GM23248 (cell line): Measurements from ENCODE around the gene ANAPC7. TPM values are rescaled to one million over a fixed set of nuclear protein-coding genes. Genes with fewer than 3 reads are reported as not detected.
"Not testable (repeated sequence)": the region's sequence is repeated elsewhere in the genome, so short reads cannot be mapped to it uniquely, and the experiment has no call there.

Source experiments
- DNase-seq: peaks from one replicate; pipeline ENCODE4 v3.0.0-alpha.2; 2015
- H2AFZ ChIP-seq: fragments of 200-600 bp; sonication (generic); 2 replicates; pipeline ENCODE4 v1.6.1; 2016; ENCODE audit warnings: antibody characterized with exemption
- H3F3A ChIP-seq: fragments of 200-600 bp; sonication (generic); 2 replicates; pipeline ENCODE4 v1.6.1; 2016; ENCODE audit warnings: mild to moderate bottlenecking, antibody characterized with exemption, mixed run types; ENCODE audit not compliant: insufficient read depth
- H3K27ac ChIP-seq: fragments of 200-600 bp; sonication (generic); 2 replicates; pipeline ENCODE4 v1.5.1; 2016; ENCODE audit warnings: mild to moderate bottlenecking
- H3K27me3 ChIP-seq: fragments of 200-600 bp; sonication (generic); replicated peaks from 2 replicates; pipeline ENCODE4 v1.6.1; 2016; ENCODE audit warnings: mild to moderate bottlenecking; ENCODE audit not compliant: insufficient read depth
- H3K36me3 ChIP-seq: fragments of 200-600 bp; sonication (generic); 2 replicates; pipeline ENCODE4 v1.6.1; 2016; ENCODE audit warnings: low read depth, mild to moderate bottlenecking
- H3K4me1 ChIP-seq: fragments of 200-600 bp; sonication (generic); 2 replicates; pipeline ENCODE4 v1.6.1; 2016; ENCODE audit warnings: mild to moderate bottlenecking; ENCODE audit not compliant: insufficient read depth
- H3K4me2 ChIP-seq: fragments of 200-600 bp; sonication (generic); one replicate; pipeline ENCODE4 v1.6.1; 2016; ENCODE audit warnings: mild to moderate bottlenecking; ENCODE audit not compliant: unreplicated experiment
- H3K4me3 ChIP-seq: fragments of 200-600 bp; sonication (generic); 2 replicates; pipeline ENCODE4 v1.5.1; 2016; ENCODE audit warnings: mild to moderate bottlenecking
- H3K79me2 ChIP-seq: fragments of 200-600 bp; sonication (generic); 2 replicates; pipeline ENCODE4 v1.6.1; 2016; ENCODE audit warnings: mild to moderate bottlenecking; ENCODE audit not compliant: insufficient read depth
- H3K9ac ChIP-seq: fragments of 200-600 bp; sonication (generic); 2 replicates; pipeline ENCODE4 v1.6.1; 2016; ENCODE audit warnings: mild to moderate bottlenecking
- H3K9me2 ChIP-seq: fragments of 200-600 bp; sonication (generic); 2 replicates; pipeline ENCODE4 v1.6.1; 2016; ENCODE audit warnings: mixed run types, mild to moderate bottlenecking, moderate library complexity; ENCODE audit not compliant: insufficient read depth
- H3K9me3 ChIP-seq: fragments of 200-600 bp; sonication (generic); one replicate; pipeline ENCODE4 v1.6.1; 2017; ENCODE audit warnings: low read depth
- H4K20me1 ChIP-seq: fragments of 200-600 bp; sonication (generic); 2 replicates; pipeline ENCODE4 v1.6.0; 2016; ENCODE audit not compliant: insufficient read depth
- EZH2 ChIP-seq: fragments of 200-600 bp; sonication (generic); IDR thresholded peaks from 2 replicates; pipeline ENCODE4 v1.6.1; 2018; ENCODE audit warnings: antibody characterized with exemption, mild to moderate bottlenecking; ENCODE audit not compliant: insufficient read depth, poor library complexity, severe bottlenecking
- EZH2phosphoT487 ChIP-seq: fragments of 200-600 bp; sonication (generic); IDR thresholded peaks from 2 replicates; pipeline ENCODE4 v1.6.1; 2018; ENCODE audit warnings: antibody characterized with exemption, moderate library complexity, mild to moderate bottlenecking, low read depth; ENCODE audit not compliant: insufficient read depth
- WGBS, 2 experiments: methylation state at CpG; one replicate each; pipeline ENCODE4 v1.1.6; 2015 to 2017; ENCODE audit warnings: low lambda C conversion rate in 2 of 2, low coverage in 1 of 2; ENCODE audit errors: missing lambda C conversion rate in 2 of 2; 5-methylcytosine and 5-hydroxymethylcytosine counted together
- in situ Hi-C: fragments of 300-500 bp; cut with MboI; formaldehyde crosslinking; loops from 2 replicates; pipeline ENCODE4 v1.15.0; 2020
- polyA plus RNA-seq: library from polyadenylated mRNA; unstranded; fragments of >200 nt; fragmentation: Nextera tagmentation; extraction: Ambion mirVana; gene quantifications from 2 replicates; pipeline ENCODE4 v1.2.1, GENCODE V29; 2016
- total RNA-seq: library from RNA; depleted of rRNA; stranded (reverse); fragments of >200 nt; shearing (Covaris generic); gene quantifications from 2 replicates; pipeline ENCODE4 v1.2.3, GENCODE V29; 2014

The ANAPC7 gene
- total and polyA plus RNA-seq, 2 experiments from 2014 or later, result 35.5 to 46.5 TPM

GRCh38 chr12:110343736-110344555, 59.6 kb downstream of the ANAPC7 start:
- WGBS, 2 experiments, result 91% methylated on average over 9 of the region's 9 CpGs
- TF ChIP-seq EZH2, result no peak
- TF ChIP-seq EZH2phosphoT487, result no peak
- H3K4me3 ChIP-seq, result no peak overlapping the region

GRCh38 chr12:110343114-110343513, 60.4 kb downstream of the ANAPC7 start:
- Histone ChIP-seq H3K4me2 (no peak overlapping the region), H3K9me2 (no peaks in the 10 kb centered on the region), H3K4me3 (no peak overlapping the region), H2AFZ (no peak overlapping the region), H3K27me3 (no peaks in the 10 kb centered on the region), H3K9me3 (no peaks in the 10 kb centered on the region), H4K20me1 (no peaks in the 10 kb centered on the region), H3K79me2 (peaks cover 89% of the 10 kb centered on the region), H3K27ac (no peak overlapping the region), H3K36me3 (peaks cover 100% of the 10 kb centered on the region), H3K4me1 (peaks cover 8% of the 10 kb centered on the region; the same call in 1 of the 2 replicates), H3K9ac (no peak overlapping the region), H3F3A (peaks cover 79% of the 10 kb centered on the region)
- in situ Hi-C loops, result no loop called here
- 77 to 79% methylated on average over 5 of the region's 5 CpGs for WGBS, 2 experiments
- DNase-seq, result no peak
- TF ChIP-seq EZH2phosphoT487, result no peak
- no peak for TF ChIP-seq EZH2

More at GRCh38 chr12:110343736-110344555, 59.6 kb downstream of the ANAPC7 start:
- no peak for DNase-seq
- H3F3A ChIP-seq, result peaks cover 76% of the 10 kb centered on the region
- H3K9me3 ChIP-seq, result no peaks in the 10 kb centered on the region
- H3K79me2 ChIP-seq, result peaks cover 81% of the 10 kb centered on the region
- H3K9ac ChIP-seq, result no peak overlapping the region
- no peak overlapping the region for H3K27ac ChIP-seq
- in situ Hi-C loops, result no loop called here
- H4K20me1 ChIP-seq, result no peaks in the 10 kb centered on the region
- H2AFZ ChIP-seq, result no peak overlapping the region
- no peaks in the 10 kb centered on the region for H3K27me3 ChIP-seq
- peaks cover 99% of the 10 kb centered on the region for H3K36me3 ChIP-seq
- H3K9me2 ChIP-seq, result no peaks in the 10 kb centered on the region
- no peak overlapping the region for H3K4me2 ChIP-seq
- H3K4me1 ChIP-seq, result peaks cover 8% of the 10 kb centered on the region; the same call in 1 of the 2 replicates

- peaks cover 91% of the 10 kb centered on the region for H3K79me2 ChIP-seq
- TF ChIP-seq EZH2 (no peak), EZH2phosphoT487 (no peak)
Measured at GRCh38 chr12:110342157-110342556, 61.4 kb downstream of the ANAPC7 start.

GRCh38 chr12:110340706-110341105, 62.8 kb downstream of the ANAPC7 start:
- in situ Hi-C loops, result no loop called here
- Histone ChIP-seq H3K9ac (no peak overlapping the region), H3K9me3 (no peaks in the 10 kb centered on the region), H3K36me3 (peaks cover 89% of the 10 kb centered on the region), H3K27ac (0 out of 2 replicates have a peak overlapping the region, but pooled peaks have one; percentile 22), H3K4me2 (no peak overlapping the region), H3K9me2 (no peaks in the 10 kb centered on the region), H2AFZ (no peak overlapping the region), H3K4me3 (no peak overlapping the region), H3K79me2 (peaks cover 95% of the 10 kb centered on the region), H4K20me1 (no peaks in the 10 kb centered on the region), H3K4me1 (peaks cover 8% of the 10 kb centered on the region; the same call in 1 of the 2 replicates), H3K27me3 (no peaks in the 10 kb centered on the region), H3F3A (peaks cover 79% of the 10 kb centered on the region)
- WGBS, 2 experiments, result 90 to 91% methylated on average over 18 of the region's 18 CpGs
- TF ChIP-seq EZH2phosphoT487, result no peak
- TF ChIP-seq EZH2, result no peak
- no peak for DNase-seq

More at GRCh38 chr12:110342157-110342556, 61.4 kb downstream of the ANAPC7 start:
- Histone ChIP-seq H3K27me3 (no peaks in the 10 kb centered on the region), H3F3A (peaks cover 81% of the 10 kb centered on the region), H2AFZ (no peak overlapping the region), H3K9me2 (no peaks in the 10 kb centered on the region), H3K9ac (no peak overlapping the region), H3K36me3 (peaks cover 91% of the 10 kb centered on the region), H3K4me2 (no peak overlapping the region), H4K20me1 (no peaks in the 10 kb centered on the region), H3K9me3 (no peaks in the 10 kb centered on the region), H3K4me3 (no peak overlapping the region), H3K4me1 (peaks cover 8% of the 10 kb centered on the region; the same call in 1 of the 2 replicates), H3K27ac (no peak overlapping the region)
- WGBS, 2 experiments, result 94 to 96% methylated on average over 15 of the region's 15 CpGs
- no peak for DNase-seq
- in situ Hi-C loops, result no loop called here

GRCh38 chr12:110340261-110340660, 63.2 kb downstream of the ANAPC7 start:
- H3K9me2 ChIP-seq, H3K4me2 ChIP-seq, H3K4me3 ChIP-seq, H4K20me1 ChIP-seq, DNase-seq, H3K9me3 ChIP-seq, in situ Hi-C loops, H2AFZ ChIP-seq, H3K4me1 ChIP-seq, H3K27me3 ChIP-seq, H3K9ac ChIP-seq: not testable (repeated sequence)
- Histone ChIP-seq H3F3A (peaks cover 78% of the 10 kb centered on the region), H3K27ac (0 out of 2 replicates have a peak overlapping the region, but pooled peaks have one; percentile 22), H3K79me2 (peaks cover 95% of the 10 kb centered on the region), H3K36me3 (peaks cover 89% of the 10 kb centered on the region)
- 90 to 97% methylated on average over 8 of the region's 8 CpGs for WGBS, 2 experiments
